ENCODE data around the gene CLEC16A. TPM values are rescaled to one million over a fixed set of nuclear protein-coding genes. Genes with fewer than 3 reads are reported as not detected.

The CLEC16A gene
- total and polyA plus RNA-seq, 9 of the 15 experiments (the other 6 are each of a cell fraction or from before 2014, with no cell fraction given), result 1.00 to 22.3 (median 10.0) TPM

GRCh38 chr16:11063448-11064201 is 119.3 kb downstream of the CLEC16A start:
- intact Hi-C loops (cut with micrococcal nuclease) (no loop called here), in situ Hi-C loops (cut with MboI) (no loop called here)
- no peak for TF ChIP-seq SREBF1 (IDR thresholded peaks at IDR 0.05; ENCODE audit: borderline replicate concordance, low read depth, low read length)
- peak; percentile 62 for TF ChIP-seq PCBP2 (IDR thresholded peaks at IDR 0.05; ENCODE audit: low read depth, low read length, poor library complexity, severe bottlenecking)
- TF ChIP-seq BRF2 (IDR thresholded peaks at IDR 0.05; ENCODE audit: borderline replicate concordance, insufficient read depth, insufficient read length), result no peak
- no peaks in the 10 kb centered on the region for H3K4me1 ChIP-seq (replicated peaks in 1 of 2; ENCODE audit: control insufficient read depth in 2 of 2, insufficient read depth in 2 of 2, low read length in 2 of 2)
- ChIA-PET CTCF (ENCODE audit: low intra/inter-chr PET ratio) (no interaction called here), POLR2A (interaction anchor here (0.6 kb wide), 1 partner anchor 136 kb away, joined by 3 read pairs; no protein-coding TSS in a partner anchor)
- no peak for ATAC-seq
- no peak overlapping the region for H2AFZ ChIP-seq (ENCODE audit: low read depth, low read length)
- H3K9ac ChIP-seq (ENCODE audit: insufficient read depth in 1 of 2, low read depth in 2 of 2, low read length in 2 of 2), result no peak overlapping the region
- no peak overlapping the region for H3K27ac ChIP-seq (ENCODE audit: extremely low read depth, low read depth, low read length)
- no peaks in the 10 kb centered on the region for H4K20me1 ChIP-seq (replicated peaks; ENCODE audit: control insufficient read depth, insufficient read depth, low read length)
- no peak overlapping the region for H3K4me2 ChIP-seq (ENCODE audit: insufficient read depth, low read length)
- H3K27me3 ChIP-seq (ENCODE audit: control insufficient read depth in 2 of 2, insufficient read depth in 2 of 2, low read length in 2 of 2), result no peaks in the 10 kb centered on the region
- H3K79me2 ChIP-seq (ENCODE audit: control insufficient read depth, insufficient read depth, low read length), result no peaks in the 10 kb centered on the region
- BruUV-seq (replicated peaks), result no TSS peak
- no peak for DNase-seq (ENCODE audit: extremely low read depth in 1 of 4, low spot score in 3 of 4)
- H3K9me1 ChIP-seq (ENCODE audit: control insufficient read depth, insufficient read depth, low read length), result no peaks in the 10 kb centered on the region
- H3K36me3 ChIP-seq (ENCODE audit: control insufficient read depth, insufficient read depth, low read length), result peaks cover 24% of the 10 kb centered on the region; the same call in 2 of the 3 replicates
- WGBS (ENCODE audit: insufficient coverage, low coverage, missing lambda C conversion rate), result 82% methylated on average over 8 of the region's 8 CpGs
- H3K9me3 ChIP-seq (replicated peaks; ENCODE audit: control insufficient read depth, insufficient read depth, low read depth, low read length), result no peaks in the 10 kb centered on the region
- no peak overlapping the region for H3K4me3 ChIP-seq
- no peak for FAIRE-seq

Data from K562 (cell line).